Common myeloid progenitor, CD34-positive (primary cell): ENCODE data around the gene TPMT.

ENCODE experiments used
- CTCF ChIA-PET: fragments of 350-600 bp; sonication (Branson Sonifier 250); formaldehyde crosslinking; loops from one replicate; lab custom pipeline; 2021; ENCODE audit warnings: antibody characterized with exemption; lab: Charles Lee
- POLR2A ChIA-PET: fragments of 350-600 bp; sonication (Branson Sonifier 250); formaldehyde crosslinking; loops from one replicate; lab custom pipeline; 2021; ENCODE audit warnings: antibody characterized with exemption; lab: Charles Lee
- DNase-seq, 3 donors: peaks; one replicate each; pipeline versions ENCODE4 v3.0.0 to v3.0.0-alpha.2; 2013
- H3K27ac ChIP-seq, 2 experiments: 1 replicate in 1 of 2; 2 replicates in 1 of 2; pipeline ENCODE4 v1.7.0; 2013; ENCODE audit warnings: inconsistent platforms in 2 of 2, low read length in 2 of 2, mild to moderate bottlenecking in 2 of 2, low read depth in 1 of 2, moderate library complexity in 1 of 2; ENCODE audit not compliant: severe bottlenecking in 2 of 2, insufficient read depth in 1 of 2, poor library complexity in 1 of 2
- H3K27me3 ChIP-seq, 5 experiments: replicated peaks in 2 of 5; 1 replicate in 3 of 5; 2 replicates in 2 of 5; pipeline versions ENCODE4 v1.6.1 to v1.7.0; 2013; ENCODE audit warnings: low read length in 4 of 5, mild to moderate bottlenecking in 2 of 5, moderate library complexity in 2 of 5, inconsistent platforms in 1 of 5; ENCODE audit not compliant: insufficient read depth in 5 of 5, control insufficient read depth in 4 of 5
- H3K36me3 ChIP-seq, 4 experiments: 1 replicate in 2 of 4; 2 replicates in 2 of 4; pipeline versions ENCODE4 v1.6.1 to v1.7.0; 2013; ENCODE audit warnings: low read length in 3 of 4, control low read depth in 1 of 4, mild to moderate bottlenecking in 1 of 4; ENCODE audit not compliant: control insufficient read depth in 4 of 4, insufficient read depth in 4 of 4
- H3K4me1 ChIP-seq, 4 experiments: 1 replicate in 3 of 4; 2 replicates in 1 of 4; pipeline versions ENCODE4 v1.6.1 to v1.7.1; 2013; ENCODE audit warnings: low read length in 3 of 4, mild to moderate bottlenecking in 3 of 4, control low read depth in 1 of 4, inconsistent platforms in 1 of 4, moderate library complexity in 1 of 4; ENCODE audit not compliant: control insufficient read depth in 4 of 4, insufficient read depth in 4 of 4; ENCODE audit errors: control extremely low read depth in 1 of 4
- H3K4me3 ChIP-seq, 7 experiments: 1 replicate in 4 of 7; 2 replicates in 3 of 7; pipeline versions ENCODE4 v1.5.1 to v1.7.0; 2013; ENCODE audit warnings: mild to moderate bottlenecking in 7 of 7, low read length in 6 of 7, moderate library complexity in 6 of 7, inconsistent platforms in 2 of 7, low read depth in 2 of 7, control low read depth in 1 of 7; ENCODE audit not compliant: insufficient read depth in 4 of 7, control insufficient read depth in 1 of 7; ENCODE audit errors: extremely low read depth in 1 of 7
- H3K9me3 ChIP-seq, 5 experiments: 1 replicate in 4 of 5; 2 replicates in 1 of 5; pipeline versions ENCODE4 v1.6.1 to v1.7.1; 2013; ENCODE audit warnings: low read length in 4 of 5, mild to moderate bottlenecking in 2 of 5, inconsistent platforms in 1 of 5, low read depth in 1 of 5, moderate library complexity in 1 of 5; ENCODE audit not compliant: control insufficient read depth in 4 of 5, insufficient read depth in 2 of 5; ENCODE audit errors: control extremely low read depth in 1 of 5
- WGBS: methylation state at CpG from one replicate; pipeline ENCODE4 v1.1.5; 2013; ENCODE audit not compliant: insufficient coverage; 5-methylcytosine and 5-hydroxymethylcytosine counted together

TPMT gene

DNA sequence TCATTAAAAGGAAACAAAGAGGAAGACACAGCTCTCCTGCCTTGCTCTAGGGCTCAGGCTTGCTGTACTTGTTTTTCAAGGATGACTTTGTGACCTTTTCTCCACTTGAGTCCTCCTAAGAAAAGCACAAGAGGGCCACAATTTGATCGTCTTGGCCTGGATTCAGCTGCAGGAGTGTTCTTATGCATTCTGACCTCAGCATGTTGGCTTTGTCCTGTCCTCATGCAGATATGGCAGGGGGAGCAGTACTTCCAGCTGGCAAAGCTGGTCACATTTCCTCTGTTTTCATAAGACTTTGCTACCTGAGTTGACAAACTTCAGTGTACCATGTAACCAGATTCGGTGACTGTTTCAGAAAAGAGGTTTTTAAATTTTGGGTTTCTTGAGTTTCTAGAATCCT, 31.2 kb upstream of the TPMT start:
- peak in 1 of 3 donors; percentile 5 for DNase-seq
- POLR2A ChIA-PET = no interaction called here
- WGBS = 22% methylated on average over 1 of the region's 2 CpGs
- CTCF ChIA-PET = interaction anchor here (1.2 to 1.8 kb wide), 4 partner anchors 18 to 30 kb away, joined by 3 to 4 read pairs (median 4); no protein-coding TSS in a partner anchor
- H3K36me3 ChIP-seq = peaks cover 0 to 13% (median 6%) of the 10 kb centered on the region in 4 experiments
- peaks cover 4 to 28% (median 21%) of the 10 kb centered on the region in 4 experiments for H3K4me1 ChIP-seq
- no peaks in the 10 kb centered on the region for H3K9me3 ChIP-seq
- H3K4me3 ChIP-seq = peak overlapping the region in 2 of 7 experiments; percentile 30 to 41
- H3K27ac ChIP-seq = peak overlapping the region; percentile 15 to 77
- H3K27me3 ChIP-seq = no peaks in the 10 kb centered on the region

DNA sequence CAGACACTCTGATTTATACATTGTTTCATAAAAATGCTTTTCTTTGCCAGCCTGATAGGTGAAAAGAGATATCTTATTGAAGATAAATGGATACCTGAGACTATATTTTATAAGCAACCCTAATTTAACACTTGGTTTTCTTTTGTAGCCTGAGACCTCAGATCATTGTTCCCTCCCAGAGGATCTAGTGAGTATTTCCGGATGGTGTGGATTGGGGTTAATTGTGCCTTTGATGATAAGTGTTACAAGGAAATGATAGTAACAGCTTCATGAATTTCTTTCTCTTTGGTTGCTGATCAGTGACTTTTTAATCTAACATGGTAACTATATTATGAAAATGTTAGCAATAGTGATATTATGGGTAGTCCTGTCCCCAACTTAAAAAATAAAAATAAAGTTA, 30.7 kb upstream of the TPMT start:
- Histone ChIP-seq H3K27me3 (no peaks in the 10 kb centered on the region), H3K36me3 (peaks cover 0 to 12% (median 4%) of the 10 kb centered on the region in 4 experiments), H3K9me3 (no peaks in the 10 kb centered on the region), H3K4me3 (peak overlapping the region in 1 of 7 experiments; percentile 28), H3K27ac (peak overlapping the region in 1 of 2 experiments; percentile 77), H3K4me1 (peaks cover 4 to 28% (median 21%) of the 10 kb centered on the region in 4 experiments)
- no CpG with 5 or more reads among the region's 1 CpG for WGBS
- ChIA-PET CTCF (interaction anchor here (1.2 to 1.8 kb wide), 4 partner anchors 18 to 30 kb away, joined by 3 to 4 read pairs (median 4); no protein-coding TSS in a partner anchor), POLR2A (no interaction called here)
- peak in 1 of 3 donors; percentile 4 for DNase-seq

DNA sequence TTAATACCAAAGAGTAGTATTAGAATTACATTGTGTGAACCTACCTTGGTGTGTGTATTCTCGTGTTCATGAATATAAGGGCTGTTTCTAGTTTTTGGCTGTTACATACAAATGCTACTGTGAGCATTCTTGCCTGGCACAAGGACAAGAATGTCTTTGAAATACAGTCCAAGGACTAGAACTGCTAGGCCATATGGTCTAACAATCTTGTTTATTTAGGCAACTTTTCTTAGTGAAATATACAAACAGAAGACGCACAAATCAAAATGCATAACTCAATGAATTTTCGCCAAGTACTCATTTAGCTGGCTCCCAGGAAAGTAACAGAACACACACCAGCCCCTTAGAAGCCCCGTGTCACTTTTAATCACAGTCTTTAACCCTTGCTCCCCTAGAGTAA, 28.9 kb upstream of the TPMT start:
- H3K4me1 ChIP-seq = peaks cover 4 to 34% (median 26%) of the 10 kb centered on the region in 4 experiments
- H3K36me3 ChIP-seq = peaks cover 0 to 12% (median under 1%) of the 10 kb centered on the region in 4 experiments
- DNase-seq = no peak
- WGBS = 92% methylated on average over 3 of the region's 4 CpGs
- no peak overlapping the region for H3K27ac ChIP-seq
- H3K9me3 ChIP-seq = no peaks in the 10 kb centered on the region
- no peaks in the 10 kb centered on the region for H3K27me3 ChIP-seq
- CTCF ChIA-PET = interaction anchor here (0.6 kb wide), 1 partner anchor 54 kb away, joined by 3 read pairs; no protein-coding TSS in a partner anchor
- POLR2A ChIA-PET = no interaction called here
- H3K4me3 ChIP-seq = no peak overlapping the region

DNA sequence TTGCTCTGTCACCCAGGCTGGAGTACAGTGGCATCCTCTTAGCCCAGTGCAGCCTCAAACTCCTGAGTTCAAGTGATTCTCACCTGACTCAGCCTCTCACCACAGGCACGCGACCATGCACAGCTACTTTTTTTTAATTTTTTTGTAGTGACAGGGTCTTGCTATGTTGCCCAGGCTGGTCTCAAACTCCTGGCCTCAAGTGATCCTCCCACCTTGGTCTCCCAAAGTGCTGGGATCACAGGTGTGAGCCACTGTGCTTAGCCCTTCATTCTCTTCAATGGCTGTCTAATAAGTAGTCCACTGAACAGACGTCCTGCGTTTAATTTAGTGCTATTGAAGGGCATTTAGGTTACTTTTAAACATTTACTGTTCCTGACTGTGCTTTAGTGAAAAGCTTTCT, 27.7 kb upstream of the TPMT start:
- DNase-seq = no peak
- Histone ChIP-seq H3K4me3 (no peak overlapping the region), H3K36me3 (peaks cover 0 to 6% (median under 1%) of the 10 kb centered on the region in 4 experiments), H3K9me3 (no peaks in the 10 kb centered on the region), H3K4me1 (peaks cover 4 to 31% (median 25%) of the 10 kb centered on the region in 4 experiments), H3K27me3 (no peaks in the 10 kb centered on the region), H3K27ac (no peak overlapping the region)
- POLR2A ChIA-PET = no interaction called here
- CTCF ChIA-PET = no interaction called here
- WGBS = 100% methylated on average over 2 of the region's 4 CpGs

DNA sequence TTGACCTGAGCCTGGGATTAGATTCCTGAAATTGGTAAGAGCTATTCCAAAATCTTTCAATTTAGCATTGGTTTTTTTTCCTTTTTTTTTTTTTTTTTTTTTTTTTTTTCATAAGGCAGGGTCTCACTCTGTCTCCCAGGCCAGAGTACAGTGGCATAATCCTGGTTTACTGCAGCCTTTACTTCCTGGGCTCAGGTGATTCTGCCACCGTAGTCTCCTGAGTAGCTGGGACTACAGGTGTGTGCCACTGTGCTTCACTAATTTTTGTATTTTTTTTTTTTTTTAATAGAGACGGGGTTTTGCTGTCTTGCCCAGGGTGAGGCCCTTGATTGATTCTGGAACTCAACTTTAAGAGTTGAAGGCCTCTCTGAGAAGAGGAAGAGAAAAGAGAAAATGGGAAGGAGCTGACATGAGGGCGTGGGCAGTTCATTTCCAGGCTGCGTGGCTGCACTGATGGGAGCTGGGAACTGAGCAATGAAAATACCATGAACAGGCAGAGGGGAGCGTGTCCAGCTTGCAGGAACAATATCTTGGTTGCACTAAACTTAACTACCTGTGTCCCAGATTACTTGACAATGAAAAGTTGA, 25.0 kb upstream of the TPMT start:
- Histone ChIP-seq H3K4me3 (no peak overlapping the region), H3K9me3 (no peaks in the 10 kb centered on the region), H3K27me3 (no peaks in the 10 kb centered on the region), H3K4me1 (peaks cover 0 to 8% (median 6%) of the 10 kb centered on the region in 4 experiments), H3K36me3 (peaks cover 0 to 10% (median 2%) of the 10 kb centered on the region in 4 experiments), H3K27ac (no peak overlapping the region)
- CTCF ChIA-PET = no interaction called here
- POLR2A ChIA-PET = no interaction called here
- peak in 1 of 3 donors; percentile 10 for DNase-seq
- WGBS = 32% methylated on average over 4 of the region's 5 CpGs

DNA sequence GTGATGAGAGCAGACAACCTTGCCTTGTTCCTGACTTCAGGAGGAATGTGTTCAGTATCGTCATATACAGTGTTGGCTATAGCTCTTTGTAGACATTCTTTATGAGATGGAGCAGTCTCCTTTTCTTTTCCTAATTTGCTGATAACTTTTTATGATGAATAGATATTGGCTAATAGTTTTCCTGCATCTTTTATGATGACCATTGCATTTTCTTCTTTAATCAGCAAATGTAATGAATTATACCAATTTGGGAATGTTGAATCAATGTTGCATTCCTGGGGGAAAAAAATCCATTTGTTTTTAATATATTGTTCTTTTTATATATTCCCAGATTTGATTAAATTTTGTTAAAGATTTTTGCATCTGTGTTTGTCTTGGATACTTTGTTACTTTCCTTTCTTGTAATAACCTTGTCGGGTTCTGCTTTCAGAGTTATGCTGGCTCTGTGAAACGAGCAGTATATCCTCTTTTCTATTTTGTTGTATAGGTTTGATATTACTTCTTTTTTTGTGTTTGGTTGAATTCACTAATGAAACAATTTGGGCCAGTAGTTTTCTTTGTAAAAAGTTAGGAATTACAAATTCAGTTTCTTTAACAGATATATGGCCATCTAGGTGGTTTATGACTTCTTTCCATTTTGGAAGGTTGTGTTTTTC, 24.2 kb upstream of the TPMT start:
- Histone ChIP-seq H3K27ac (no peak overlapping the region), H3K27me3 (no peaks in the 10 kb centered on the region), H3K9me3 (no peaks in the 10 kb centered on the region), H3K4me3 (no peak overlapping the region), H3K4me1 (peaks cover 0 to 8% (median 6%) of the 10 kb centered on the region in 4 experiments), H3K36me3 (peaks cover 0 to 16% (median 2%) of the 10 kb centered on the region in 4 experiments)
- no CpG with 5 or more reads among the region's 3 CpGs for WGBS
- DNase-seq = peak in 1 of 3 donors; percentile 7
- ChIA-PET POLR2A (no interaction called here), CTCF (no interaction called here)
